Measurements from ENCODE around the gene ENTPD1. TPM values are rescaled to one million over a fixed set of nuclear protein-coding genes. Genes with fewer than 3 reads are reported as not detected.

The ENTPD1 gene
- total RNA-seq, 1 experiment from 2014 or later = 0.11 TPM

DNA sequence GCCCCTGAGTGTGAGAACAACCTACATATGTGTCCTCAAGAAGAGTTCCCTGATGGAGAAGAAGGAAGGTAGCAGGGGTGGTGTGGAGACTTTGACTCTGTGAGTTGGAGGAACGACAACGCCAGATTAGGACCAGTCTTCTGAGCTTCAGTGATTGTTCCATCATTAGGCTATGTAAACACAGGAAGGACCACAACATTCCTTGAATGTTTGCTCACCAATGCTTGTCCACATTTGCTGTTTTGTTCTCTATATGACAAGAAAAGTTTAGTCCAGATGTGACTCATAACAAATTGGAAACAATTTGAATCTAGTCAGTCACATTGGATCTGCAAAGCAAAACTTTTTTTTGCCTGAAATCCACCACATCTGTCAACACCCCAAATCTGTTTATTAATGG is 62.7 kb downstream of the ENTPD1 start:
- H4K20me1 ChIP-seq (ENCODE audit: insufficient read depth, low read depth, low read length) = no peaks in the 10 kb centered on the region
- H3K27ac ChIP-seq (ENCODE audit: low read length) = no peak overlapping the region
- H3K4me1 ChIP-seq (ENCODE audit: low read length) = no peaks in the 10 kb centered on the region
- H3K9me3 ChIP-seq (ENCODE audit: low read length) = no peaks in the 10 kb centered on the region
- H3K9ac ChIP-seq (ENCODE audit: low read length) = no peak overlapping the region
- no peaks in the 10 kb centered on the region for H3K9me2 ChIP-seq (replicated peaks; ENCODE audit: insufficient read depth, low read length)
- H3K79me2 ChIP-seq (ENCODE audit: low read length) = no peaks in the 10 kb centered on the region
- H3K36me3 ChIP-seq (ENCODE audit: insufficient read depth, low read length) = no peaks in the 10 kb centered on the region
- no peak for DNase-seq
- H3K4me2 ChIP-seq (ENCODE audit: low read depth, low read length, poor library complexity, severe bottlenecking) = no peak overlapping the region
- H3K4me3 ChIP-seq (ENCODE audit: low read length) = no peak overlapping the region
- H2AFZ ChIP-seq (ENCODE audit: low read length) = no peak overlapping the region
- H3K27me3 ChIP-seq (ENCODE audit: low read length) = no peaks in the 10 kb centered on the region

DNA sequence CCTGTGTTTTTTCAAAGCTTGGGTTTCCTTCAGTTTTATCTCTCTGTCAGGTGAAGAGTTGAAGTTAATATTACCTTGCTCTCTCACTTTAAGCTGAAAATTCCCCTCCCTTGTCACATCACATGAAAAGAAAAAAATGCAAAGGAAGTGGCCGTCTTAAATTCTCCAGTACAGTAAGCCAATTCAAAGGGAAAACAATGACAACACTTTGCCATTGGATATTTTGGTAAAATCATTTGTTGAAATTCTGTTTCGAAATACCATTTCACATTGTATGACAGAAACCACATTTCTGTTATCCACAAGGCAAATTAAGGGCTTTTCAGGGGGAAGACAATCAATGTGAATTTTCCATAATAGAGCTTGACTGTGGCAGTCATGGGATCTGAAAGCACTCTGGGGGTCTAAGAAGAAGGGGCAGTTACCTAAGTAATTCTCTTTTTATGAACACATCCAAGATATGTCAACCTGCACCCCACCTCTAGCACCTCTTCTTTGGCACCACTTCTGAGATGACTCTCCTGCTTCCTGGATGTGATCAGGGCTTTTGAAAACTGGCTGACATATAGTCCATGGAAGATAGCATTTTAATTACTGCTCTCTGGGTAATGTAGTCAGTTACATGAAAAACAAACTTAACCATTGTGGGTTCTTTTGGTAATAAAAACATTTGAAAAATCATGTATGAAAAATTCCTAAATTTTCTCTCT is 63.8 kb downstream of the ENTPD1 start:
- Histone ChIP-seq H3K4me2 (ENCODE audit: low read depth, low read length, poor library complexity, severe bottlenecking) (no peak overlapping the region), H3K9ac (ENCODE audit: low read length) (no peak overlapping the region), H3K9me3 (ENCODE audit: low read length) (no peaks in the 10 kb centered on the region), H4K20me1 (ENCODE audit: insufficient read depth, low read depth, low read length) (no peaks in the 10 kb centered on the region), H3K9me2 (replicated peaks; ENCODE audit: insufficient read depth, low read length) (no peaks in the 10 kb centered on the region), H3K4me1 (ENCODE audit: low read length) (no peaks in the 10 kb centered on the region), H3K79me2 (ENCODE audit: low read length) (no peaks in the 10 kb centered on the region), H3K4me3 (ENCODE audit: low read length) (no peak overlapping the region), H3K27me3 (ENCODE audit: low read length) (no peaks in the 10 kb centered on the region), H2AFZ (ENCODE audit: low read length) (no peak overlapping the region), H3K36me3 (ENCODE audit: insufficient read depth, low read length) (no peaks in the 10 kb centered on the region), H3K27ac (ENCODE audit: low read length) (no peak overlapping the region)
- DNase-seq = no peak

DNA sequence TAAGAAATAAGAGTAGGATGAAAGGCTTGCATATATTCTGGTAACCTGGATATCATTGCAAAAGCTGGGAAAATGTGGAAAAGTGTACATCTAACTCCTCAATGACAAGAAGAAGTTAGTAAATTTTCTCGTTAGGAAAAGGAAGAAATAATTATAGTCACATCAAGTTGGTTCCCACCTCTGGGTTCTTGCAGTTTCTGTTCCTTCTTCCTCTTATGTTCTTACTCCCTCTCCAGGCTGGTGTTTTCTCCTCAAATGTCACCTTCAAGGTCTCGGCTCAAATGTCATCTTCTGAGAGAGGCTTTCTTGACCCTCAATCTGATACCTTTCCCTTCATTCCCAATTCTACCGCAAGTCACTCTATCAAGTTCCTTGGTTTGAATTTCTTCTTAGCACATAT is 64.4 kb downstream of the ENTPD1 start:
- H3K79me2 ChIP-seq (ENCODE audit: low read length) = no peaks in the 10 kb centered on the region
- no peaks in the 10 kb centered on the region for H3K4me1 ChIP-seq (ENCODE audit: low read length)
- H3K9me3 ChIP-seq (ENCODE audit: low read length) = no peaks in the 10 kb centered on the region
- H3K4me2 ChIP-seq (ENCODE audit: low read depth, low read length, poor library complexity, severe bottlenecking) = no peak overlapping the region
- no peaks in the 10 kb centered on the region for H4K20me1 ChIP-seq (ENCODE audit: insufficient read depth, low read depth, low read length)
- H3K36me3 ChIP-seq (ENCODE audit: insufficient read depth, low read length) = no peaks in the 10 kb centered on the region
- H2AFZ ChIP-seq (ENCODE audit: low read length) = no peak overlapping the region
- H3K4me3 ChIP-seq (ENCODE audit: low read length) = no peak overlapping the region
- no peaks in the 10 kb centered on the region for H3K27me3 ChIP-seq (ENCODE audit: low read length)
- no peak for DNase-seq
- no peak overlapping the region for H3K9ac ChIP-seq (ENCODE audit: low read length)
- H3K9me2 ChIP-seq (replicated peaks; ENCODE audit: insufficient read depth, low read length) = no peaks in the 10 kb centered on the region
- no peak overlapping the region for H3K27ac ChIP-seq (ENCODE audit: low read length)

DNA sequence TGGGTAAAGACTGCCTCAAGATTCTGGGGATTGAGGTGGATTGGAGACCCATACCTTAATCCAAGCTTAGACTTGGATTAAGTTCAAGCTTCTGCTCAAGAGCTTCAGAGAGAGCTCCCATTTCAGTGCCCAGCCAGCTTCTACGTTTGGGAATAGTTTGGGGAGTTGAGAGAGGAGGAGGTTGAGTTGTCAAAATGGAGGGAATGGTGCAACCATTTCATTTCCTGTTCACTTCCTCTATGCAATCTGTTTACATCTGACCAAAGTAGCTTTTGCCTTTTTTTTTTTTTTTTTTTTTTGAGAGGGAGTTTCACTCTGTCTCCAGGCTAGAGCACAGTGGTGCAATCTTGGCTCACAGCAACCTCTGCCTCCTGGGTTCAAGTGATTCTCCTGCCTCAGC is 65.8 kb downstream of the ENTPD1 start:
- Histone ChIP-seq H4K20me1 (ENCODE audit: insufficient read depth, low read depth, low read length) (no peaks in the 10 kb centered on the region), H3K4me1 (ENCODE audit: low read length) (no peaks in the 10 kb centered on the region), H3K4me2 (ENCODE audit: low read depth, low read length, poor library complexity, severe bottlenecking) (no peak overlapping the region), H3K36me3 (ENCODE audit: insufficient read depth, low read length) (no peaks in the 10 kb centered on the region), H3K79me2 (ENCODE audit: low read length) (no peaks in the 10 kb centered on the region), H2AFZ (ENCODE audit: low read length) (no peak overlapping the region), H3K27ac (ENCODE audit: low read length) (no peak overlapping the region), H3K9ac (ENCODE audit: low read length) (no peak overlapping the region), H3K9me3 (ENCODE audit: low read length) (no peaks in the 10 kb centered on the region), H3K27me3 (ENCODE audit: low read length) (no peaks in the 10 kb centered on the region), H3K9me2 (replicated peaks; ENCODE audit: insufficient read depth, low read length) (no peaks in the 10 kb centered on the region), H3K4me3 (ENCODE audit: low read length) (no peak overlapping the region)
- DNase-seq = no peak

DNA sequence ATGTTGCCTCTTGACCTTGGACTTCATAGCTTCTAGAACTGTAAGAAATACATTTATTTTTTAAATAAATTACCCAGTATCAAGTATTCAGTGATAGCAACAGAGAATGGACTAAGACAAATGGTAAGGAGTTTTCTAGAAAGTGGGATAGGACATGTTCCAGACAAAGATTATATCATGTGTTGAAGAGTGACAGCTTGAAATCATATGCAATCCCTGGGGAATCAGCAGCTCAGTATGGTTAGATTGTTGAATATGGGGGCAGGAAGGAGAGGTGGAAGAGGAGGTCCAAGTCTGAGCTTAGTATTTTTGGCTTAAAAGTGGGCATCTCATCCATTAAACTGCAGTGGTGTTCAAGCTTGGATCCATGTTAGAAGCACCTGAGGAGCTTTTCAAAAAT is 74.1 kb downstream of the ENTPD1 start:
- H3K36me3 ChIP-seq (ENCODE audit: insufficient read depth, low read length) = no peaks in the 10 kb centered on the region
- no peaks in the 10 kb centered on the region for H3K79me2 ChIP-seq (ENCODE audit: low read length)
- no peaks in the 10 kb centered on the region for H3K27me3 ChIP-seq (ENCODE audit: low read length)
- no peaks in the 10 kb centered on the region for H3K4me1 ChIP-seq (ENCODE audit: low read length)
- H2AFZ ChIP-seq (ENCODE audit: low read length) = no peak overlapping the region
- no peak overlapping the region for H3K4me3 ChIP-seq (ENCODE audit: low read length)
- no peak overlapping the region for H3K9ac ChIP-seq (ENCODE audit: low read length)
- no peak overlapping the region for H3K4me2 ChIP-seq (ENCODE audit: low read depth, low read length, poor library complexity, severe bottlenecking)
- H3K9me2 ChIP-seq (replicated peaks; ENCODE audit: insufficient read depth, low read length) = no peaks in the 10 kb centered on the region
- DNase-seq = no peak
- no peak overlapping the region for H3K27ac ChIP-seq (ENCODE audit: low read length)
- H4K20me1 ChIP-seq (ENCODE audit: insufficient read depth, low read depth, low read length) = no peaks in the 10 kb centered on the region
- no peaks in the 10 kb centered on the region for H3K9me3 ChIP-seq (ENCODE audit: low read length)

DNA sequence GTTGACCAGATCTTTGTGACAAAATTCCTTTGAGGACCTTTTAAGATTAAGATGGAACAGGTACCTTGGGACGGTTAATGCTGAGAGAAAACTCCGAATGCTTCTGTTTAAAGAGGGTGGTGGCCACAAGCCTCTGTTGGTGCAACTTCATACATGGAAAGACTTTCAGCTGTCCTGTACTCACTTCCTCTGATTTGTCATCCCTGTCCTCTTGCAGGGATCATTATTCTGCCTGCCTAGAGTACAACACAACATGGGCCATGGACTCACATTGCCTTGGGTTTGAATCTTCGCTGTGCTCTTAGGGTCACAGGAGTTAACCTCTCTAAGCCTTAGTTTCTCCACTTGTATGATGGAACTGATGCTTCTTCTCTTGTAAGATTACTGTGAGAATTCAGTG is 75.1 kb downstream of the ENTPD1 start:
- Histone ChIP-seq H3K9me2 (replicated peaks; ENCODE audit: insufficient read depth, low read length) (no peaks in the 10 kb centered on the region), H3K27ac (ENCODE audit: low read length) (no peak overlapping the region), H3K36me3 (ENCODE audit: insufficient read depth, low read length) (no peaks in the 10 kb centered on the region), H3K9me3 (ENCODE audit: low read length) (no peaks in the 10 kb centered on the region), H4K20me1 (ENCODE audit: insufficient read depth, low read depth, low read length) (no peaks in the 10 kb centered on the region), H3K79me2 (ENCODE audit: low read length) (no peaks in the 10 kb centered on the region), H3K4me2 (ENCODE audit: low read depth, low read length, poor library complexity, severe bottlenecking) (no peak overlapping the region), H3K9ac (ENCODE audit: low read length) (no peak overlapping the region), H3K4me1 (ENCODE audit: low read length) (no peaks in the 10 kb centered on the region), H2AFZ (ENCODE audit: low read length) (no peak overlapping the region), H3K27me3 (ENCODE audit: low read length) (no peaks in the 10 kb centered on the region), H3K4me3 (ENCODE audit: low read length) (no peak overlapping the region)
- DNase-seq = no peak

DNA sequence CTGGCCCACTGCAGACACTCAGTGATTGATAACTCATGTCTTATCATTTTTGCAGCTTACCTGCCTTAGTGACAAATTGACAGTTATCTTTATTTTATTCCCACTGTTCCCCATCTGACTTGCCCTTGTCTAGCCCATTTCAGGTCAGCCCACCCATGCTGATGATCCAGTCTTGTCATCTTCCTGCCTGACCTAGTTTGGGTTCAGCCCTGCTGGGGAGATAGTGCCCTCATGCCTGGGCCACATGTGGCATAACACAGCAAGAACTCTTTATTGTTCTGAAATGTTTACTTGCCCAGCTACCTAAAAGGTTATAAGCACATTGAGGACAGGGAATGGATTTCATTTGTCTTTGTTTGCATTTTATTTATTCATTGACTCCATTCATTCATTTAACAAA is 75.6 kb downstream of the ENTPD1 start:
- no peak overlapping the region for H3K9ac ChIP-seq (ENCODE audit: low read length)
- no peaks in the 10 kb centered on the region for H3K9me2 ChIP-seq (replicated peaks; ENCODE audit: insufficient read depth, low read length)
- no peaks in the 10 kb centered on the region for H4K20me1 ChIP-seq (ENCODE audit: insufficient read depth, low read depth, low read length)
- H3K4me3 ChIP-seq (ENCODE audit: low read length) = no peak overlapping the region
- H3K27ac ChIP-seq (ENCODE audit: low read length) = no peak overlapping the region
- DNase-seq = no peak
- no peak overlapping the region for H2AFZ ChIP-seq (ENCODE audit: low read length)
- H3K27me3 ChIP-seq (ENCODE audit: low read length) = no peaks in the 10 kb centered on the region
- H3K79me2 ChIP-seq (ENCODE audit: low read length) = no peaks in the 10 kb centered on the region
- H3K4me2 ChIP-seq (ENCODE audit: low read depth, low read length, poor library complexity, severe bottlenecking) = no peak overlapping the region
- no peaks in the 10 kb centered on the region for H3K36me3 ChIP-seq (ENCODE audit: insufficient read depth, low read length)
- H3K9me3 ChIP-seq (ENCODE audit: low read length) = no peaks in the 10 kb centered on the region
- no peaks in the 10 kb centered on the region for H3K4me1 ChIP-seq (ENCODE audit: low read length)

DNA sequence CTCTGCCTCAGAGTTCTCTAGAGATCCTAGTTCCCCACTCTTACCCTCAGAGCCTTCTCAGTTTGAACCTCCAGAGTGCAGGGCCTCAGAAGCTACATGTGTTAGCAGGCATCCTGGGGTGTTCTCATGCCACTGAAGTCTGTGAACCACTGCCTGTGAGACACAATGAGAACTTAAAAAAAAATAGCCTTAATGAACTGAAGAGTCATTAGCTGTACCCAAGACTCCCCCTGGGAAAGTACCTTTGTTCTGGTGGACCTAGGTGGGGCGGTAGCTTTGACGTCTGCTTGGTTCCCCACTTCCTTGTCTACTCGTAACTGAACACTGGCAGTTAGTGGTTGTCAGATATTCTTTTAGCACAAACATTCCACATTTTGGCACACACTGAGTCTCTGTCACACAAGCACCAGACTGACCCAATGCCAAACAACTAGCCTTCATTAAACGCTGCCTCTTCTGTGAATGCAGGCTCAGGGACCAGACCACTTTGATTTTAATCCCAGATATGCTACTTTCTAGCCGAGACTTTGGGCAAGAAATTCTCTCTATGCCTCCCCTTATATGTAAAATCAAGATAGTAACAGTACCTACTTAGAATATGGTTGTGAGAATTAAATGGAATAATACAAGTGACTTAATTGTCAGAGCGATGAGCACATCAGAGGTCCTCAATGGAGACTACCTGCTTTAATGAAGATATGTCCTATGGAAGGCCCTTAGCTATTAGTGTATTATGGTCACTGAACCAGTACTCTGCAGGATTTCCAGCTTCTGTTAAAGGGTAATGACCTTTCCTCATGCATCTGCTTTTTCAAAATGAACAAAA is 76.5 kb downstream of the ENTPD1 start:
- DNase-seq = no peak
- Histone ChIP-seq H3K4me1 (ENCODE audit: low read length) (peaks cover 3% of the 10 kb centered on the region), H2AFZ (ENCODE audit: low read length) (no peak overlapping the region), H3K27me3 (ENCODE audit: low read length) (no peaks in the 10 kb centered on the region), H3K4me3 (ENCODE audit: low read length) (no peak overlapping the region), H3K36me3 (ENCODE audit: insufficient read depth, low read length) (no peaks in the 10 kb centered on the region), H4K20me1 (ENCODE audit: insufficient read depth, low read depth, low read length) (no peaks in the 10 kb centered on the region), H3K4me2 (ENCODE audit: low read depth, low read length, poor library complexity, severe bottlenecking) (no peak overlapping the region), H3K9ac (ENCODE audit: low read length) (no peak overlapping the region), H3K79me2 (ENCODE audit: low read length) (no peaks in the 10 kb centered on the region), H3K9me2 (replicated peaks; ENCODE audit: insufficient read depth, low read length) (no peaks in the 10 kb centered on the region), H3K27ac (ENCODE audit: low read length) (no peak overlapping the region), H3K9me3 (ENCODE audit: low read length) (no peaks in the 10 kb centered on the region)

Measured in Karpas-422 (cell line).